ENCODE measurements around the gene NMUR2.

Gene NMUR2

GRCh38 chr5:152405145-152405544, at the start of gene NMUR2:
Gene NMUR2 (minus strand): TSS chr5:152405279. CDS start chr5:152405113, 166 bp downstream.
- DNase-seq: no peak

- no peak for DNase-seq
Observed at GRCh38 chr5:152443935-152444334, 38.9 kb upstream of the NMUR2 start.

- peak in 1 of 2 donors; percentile 71 for DNase-seq
Observed at GRCh38 chr5:152439791-152440190, 34.7 kb upstream of the NMUR2 start.

GRCh38 chr5:152437866-152438265, 32.8 kb upstream of the NMUR2 start:
- DNase-seq: no peak

DNA sequence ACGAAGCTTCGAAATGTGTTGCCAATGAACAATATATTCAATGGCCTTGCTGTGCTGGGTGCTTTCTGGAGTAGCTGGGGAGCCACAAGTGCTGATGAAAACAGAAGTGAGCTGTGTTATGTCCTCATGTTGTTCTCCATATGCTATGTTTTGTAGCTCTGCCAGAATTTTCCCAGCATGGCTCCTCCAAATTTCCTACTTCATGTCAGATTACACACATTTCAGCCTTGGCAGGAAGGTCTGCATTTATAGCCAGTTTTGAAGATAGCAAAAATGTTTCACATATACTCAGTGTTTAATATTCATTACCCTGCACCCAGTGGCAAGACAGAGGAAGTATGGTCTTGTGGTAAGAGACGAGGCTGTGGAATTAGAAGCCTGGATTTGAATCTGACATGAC, 22.6 kb upstream of the NMUR2 start:
- DNase-seq: peak in 1 of 2 donors; percentile 50

DNA sequence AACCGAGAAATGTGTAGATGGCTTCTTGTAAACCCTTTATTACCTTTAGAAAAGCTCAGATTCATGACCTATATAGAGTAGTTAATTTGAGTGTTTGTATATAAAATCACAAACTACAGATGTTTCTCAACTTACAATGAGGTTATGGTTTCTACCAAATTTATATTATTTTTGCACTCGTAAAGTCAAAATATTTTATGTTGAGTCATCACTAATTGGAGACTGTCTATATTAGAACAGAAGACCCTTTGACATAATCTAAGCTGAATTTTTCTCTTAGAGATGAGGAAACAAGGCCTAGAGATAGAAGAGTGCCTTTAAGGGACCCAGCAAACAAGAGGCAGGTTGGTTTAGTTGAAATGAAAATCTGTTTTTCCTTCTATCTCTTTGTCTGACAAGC, 20.0 kb upstream of the NMUR2 start:
- DNase-seq: no peak

DNA sequence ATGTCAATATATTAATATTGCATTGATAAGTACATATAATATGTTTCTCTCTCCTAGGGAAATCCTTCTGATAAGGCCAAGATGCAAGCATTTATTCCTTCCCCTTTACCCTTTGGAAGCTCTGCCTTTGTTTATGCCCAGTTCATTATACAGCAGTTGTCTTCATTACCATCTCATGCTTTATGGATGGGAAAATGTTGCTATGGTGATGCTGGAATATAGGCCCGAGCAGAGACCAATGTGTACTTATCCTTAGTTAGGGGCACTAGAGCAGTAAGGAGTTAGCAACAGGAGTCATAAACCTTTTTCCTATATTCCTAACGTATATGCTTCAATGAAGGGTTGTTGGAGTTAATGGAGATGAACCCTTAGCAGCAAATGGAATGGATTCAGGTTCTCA, 19.4 kb upstream of the NMUR2 start:
- no peak for DNase-seq

DNA sequence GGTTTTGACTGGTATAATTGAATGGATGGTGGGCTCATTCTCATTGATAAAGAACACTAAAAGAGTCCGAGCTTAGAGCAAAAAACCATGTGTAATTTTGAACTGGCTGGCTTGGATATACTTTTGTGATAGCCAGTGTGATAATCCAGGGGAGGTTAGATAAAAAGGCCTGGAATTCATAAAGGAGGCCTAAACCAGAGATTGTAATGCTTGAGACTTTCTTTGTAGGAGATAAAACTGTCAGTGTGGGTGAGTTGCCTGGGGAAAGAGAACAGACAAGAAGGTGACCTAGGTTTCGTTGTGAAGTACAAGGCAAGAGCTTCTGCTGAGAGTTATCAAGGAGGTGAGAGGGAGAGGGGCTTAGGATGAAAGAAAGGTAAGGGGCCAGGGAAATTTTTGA, 17.0 kb upstream of the NMUR2 start:
- DNase-seq: no peak

DNA sequence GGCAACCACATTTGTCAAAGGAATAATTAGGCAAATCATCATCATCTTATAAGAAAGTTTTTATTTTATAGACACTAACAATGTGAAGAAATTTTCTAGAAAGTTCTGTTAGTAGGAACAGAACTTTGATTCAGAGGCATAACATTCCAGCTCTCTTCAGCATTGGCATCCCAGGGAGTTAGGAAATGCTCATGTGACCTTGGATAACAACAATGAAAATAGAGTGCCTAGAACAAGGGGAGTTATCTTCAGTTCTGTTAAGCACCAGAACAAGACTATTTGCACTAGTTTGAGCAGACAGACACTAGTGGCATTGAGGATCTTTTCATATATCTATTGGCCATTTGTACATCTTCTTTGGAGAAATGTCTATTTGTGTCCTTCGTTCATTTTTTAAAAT, 7.0 kb upstream of the NMUR2 start:
- DNase-seq: no peak

DNA sequence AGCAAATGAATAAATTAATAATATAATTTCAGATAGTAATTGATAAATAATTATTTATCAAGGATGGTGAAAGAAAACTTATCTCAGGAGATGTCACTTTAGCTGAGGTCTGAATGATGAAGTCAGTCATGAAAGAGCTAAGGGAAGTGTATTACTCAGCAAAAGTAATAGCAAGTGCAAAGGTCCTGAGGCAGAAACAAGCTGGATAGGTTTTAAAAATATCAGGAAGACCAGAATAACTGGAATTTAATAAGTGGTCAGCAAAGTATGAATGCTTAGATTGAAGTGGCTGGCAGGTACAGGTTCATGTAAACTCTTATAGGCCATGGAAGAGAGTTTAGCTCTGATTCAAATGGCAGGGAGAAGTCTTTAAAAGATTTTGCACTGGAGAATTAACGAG, 1.0 kb upstream of the NMUR2 start:
- no peak for DNase-seq

GRCh38 chr5:152404494-152404893, 585 bp downstream of the NMUR2 start:
- DNase-seq: no peak

- no peak for DNase-seq
Observed at GRCh38 chr5:152403046-152403445, 2.0 kb downstream of the NMUR2 start.

DNA sequence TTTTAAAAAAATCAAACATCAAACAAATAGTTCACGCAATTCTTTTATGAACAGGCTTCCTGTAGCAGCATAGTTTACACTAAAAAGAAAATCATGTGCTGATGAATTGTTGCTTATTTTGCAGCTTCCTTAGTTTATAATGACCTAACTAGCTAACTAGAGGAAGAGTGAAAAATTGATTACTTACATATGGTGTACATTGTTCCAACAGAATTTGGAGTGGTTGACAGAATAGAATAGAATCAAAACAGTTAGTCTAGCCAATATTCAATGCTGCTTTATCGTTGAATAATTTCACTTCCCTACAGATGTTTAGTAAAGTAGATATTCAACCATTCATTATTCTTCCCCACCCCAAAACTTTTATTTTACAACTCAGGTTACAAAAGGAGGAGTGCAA, 4.2 kb downstream of the NMUR2 start:
- DNase-seq: no peak

DNA sequence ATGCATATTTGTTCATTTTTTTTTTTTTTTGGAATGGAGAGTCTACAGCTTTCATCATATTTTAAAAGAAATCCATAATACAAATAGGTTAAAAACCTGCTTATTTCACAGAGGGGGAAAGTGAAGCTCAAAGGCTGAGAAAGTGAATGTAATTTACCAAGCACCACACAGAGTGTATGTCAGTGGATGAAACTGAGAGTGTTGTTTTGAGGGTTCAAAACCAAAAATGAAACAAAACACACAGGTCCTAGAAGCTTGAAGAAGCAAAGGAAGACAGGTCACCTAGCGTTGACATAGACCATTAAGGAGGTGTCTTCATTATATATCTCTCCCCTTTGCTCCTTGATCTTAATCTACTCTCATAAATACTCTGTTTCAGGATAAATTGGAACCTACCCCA, 7.5 kb downstream of the NMUR2 start:
- DNase-seq: no peak

GRCh38 chr5:152393441-152393840, 11.6 kb downstream of the NMUR2 start:
- DNase-seq: no peak

- DNase-seq: no peak
Observed at GRCh38 chr5:152389208-152389849, 15.8 kb downstream of the NMUR2 start.

- DNase-seq: no peak
Observed at GRCh38 chr5:152388610-152389009, 16.5 kb downstream of the NMUR2 start.

DNA sequence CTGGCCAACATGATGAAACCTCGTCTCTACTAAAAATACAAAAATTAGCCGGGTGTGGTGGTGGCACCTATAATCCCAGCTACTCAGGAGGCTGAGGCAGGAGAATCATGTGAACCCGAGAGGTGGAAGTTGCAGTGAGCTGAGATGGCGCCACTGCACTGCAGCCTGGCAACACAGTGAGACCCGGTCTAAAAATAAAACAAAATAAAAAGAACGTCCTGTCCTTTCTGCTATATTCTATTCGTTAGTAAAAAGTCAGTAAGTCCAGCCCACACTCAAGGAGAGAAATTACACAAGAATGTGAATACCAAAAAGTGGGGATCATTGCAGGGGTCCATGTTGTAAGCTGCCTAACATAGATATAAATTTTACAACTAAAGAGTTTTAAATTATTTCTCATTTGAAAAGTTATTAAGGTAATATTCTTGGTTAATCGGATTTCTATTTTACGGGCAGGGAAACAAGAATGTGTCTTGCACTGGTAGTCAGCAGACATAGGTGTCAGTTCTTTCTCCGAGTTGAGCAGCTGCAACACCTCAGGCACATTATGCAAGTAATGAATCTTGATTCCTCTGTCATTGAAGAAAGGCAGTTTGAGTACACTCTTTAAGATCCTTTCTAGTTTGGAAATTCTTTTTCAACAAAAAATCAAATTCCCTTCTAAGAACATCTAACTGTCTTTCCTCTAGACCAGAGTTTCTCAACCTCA, 24.5 kb downstream of the NMUR2 start:
- no peak for DNase-seq

GRCh38 chr5:152379331-152379730, 25.7 kb downstream of the NMUR2 start:
- DNase-seq: peak in 1 of 2 donors; percentile 71

DNA sequence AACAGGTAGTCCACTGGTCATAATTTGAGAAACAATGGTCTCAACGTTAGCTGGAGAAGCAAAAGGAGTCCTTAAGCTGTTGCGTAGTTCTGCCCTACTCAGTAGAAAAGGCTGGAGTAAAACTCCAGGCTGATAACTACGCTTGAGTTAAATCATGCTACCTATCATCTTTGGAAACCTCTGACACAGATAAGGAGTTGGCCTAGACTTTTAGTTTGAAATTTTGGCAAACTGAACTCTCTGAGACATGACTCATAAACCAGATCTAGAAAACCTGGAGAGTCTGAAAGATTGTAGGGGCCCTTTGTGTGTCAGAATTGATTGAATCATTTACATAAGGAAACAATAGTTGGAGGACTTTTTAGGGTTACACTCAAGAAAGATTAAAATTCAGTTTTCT, 26.3 kb downstream of the NMUR2 start:
- DNase-seq: no peak

GRCh38 chr5:152376886-152377285, 28.2 kb downstream of the NMUR2 start:
- DNase-seq: peak in 1 of 2 donors; percentile 65

DNA sequence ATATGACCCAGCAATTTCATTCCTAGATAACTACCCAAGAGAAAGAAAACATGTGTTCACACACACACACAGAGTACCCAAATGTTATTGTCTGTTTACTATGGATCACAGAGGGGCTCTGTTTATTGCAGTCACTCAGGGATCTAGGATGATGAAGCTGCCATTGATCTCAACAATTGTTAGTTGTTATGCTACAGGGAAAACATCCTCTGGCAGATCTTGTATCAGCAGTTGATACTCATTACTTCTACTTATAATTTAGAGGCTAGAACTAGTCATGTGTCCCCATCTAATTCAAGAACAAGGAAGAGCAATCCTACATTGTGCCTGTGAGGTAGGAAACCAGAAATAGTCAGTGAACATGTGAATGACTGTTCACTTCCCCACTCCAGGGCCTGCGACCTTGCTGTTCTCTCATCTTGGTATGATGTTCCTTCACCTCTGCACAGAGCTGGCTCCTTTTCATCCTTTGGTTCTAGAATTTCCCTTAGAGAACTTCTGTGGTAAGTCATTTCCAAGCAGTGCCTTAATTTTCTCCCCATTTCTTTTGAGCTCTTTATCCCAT, 30.3 kb downstream of the NMUR2 start:
- peak in 1 of 2 donors; percentile 66 for DNase-seq

GRCh38 chr5:152372875-152373274, 32.2 kb downstream of the NMUR2 start:
- no peak for DNase-seq

GRCh38 chr5:152369298-152369697, 35.8 kb downstream of the NMUR2 start:
- DNase-seq: no peak

Measured in hippocampal formation (tissue), 2 donors.